GM12865 (cell line): ENCODE results near the gene TANK.

Experiments used
- DNase-seq: peaks from one replicate; pipeline ENCODE4 v3.0.0; 2010; ENCODE audit warnings: low read depth
- H3K4me3 ChIP-seq: 2 replicates; pipeline ENCODE4 v1.5.1; 2011; ENCODE audit warnings: mild to moderate bottlenecking, low read depth, low read length, control low read depth
- TF ChIP-seq, protein P1 (sequence below): IDR thresholded peaks from 2 replicates; pipeline ENCODE4 v1.5.1; 2011; ENCODE audit warnings: low read length, control low read depth, low read depth, inconsistent platforms; ENCODE audit not compliant: insufficient read depth; ENCODE audit errors: missing control alignments

TANK gene

GRCh38 chr2:161283926-161284325, 123.7 kb downstream of the TANK start:
- no peak overlapping the region for H3K4me3 ChIP-seq
- TF ChIP-seq, protein P1, sequence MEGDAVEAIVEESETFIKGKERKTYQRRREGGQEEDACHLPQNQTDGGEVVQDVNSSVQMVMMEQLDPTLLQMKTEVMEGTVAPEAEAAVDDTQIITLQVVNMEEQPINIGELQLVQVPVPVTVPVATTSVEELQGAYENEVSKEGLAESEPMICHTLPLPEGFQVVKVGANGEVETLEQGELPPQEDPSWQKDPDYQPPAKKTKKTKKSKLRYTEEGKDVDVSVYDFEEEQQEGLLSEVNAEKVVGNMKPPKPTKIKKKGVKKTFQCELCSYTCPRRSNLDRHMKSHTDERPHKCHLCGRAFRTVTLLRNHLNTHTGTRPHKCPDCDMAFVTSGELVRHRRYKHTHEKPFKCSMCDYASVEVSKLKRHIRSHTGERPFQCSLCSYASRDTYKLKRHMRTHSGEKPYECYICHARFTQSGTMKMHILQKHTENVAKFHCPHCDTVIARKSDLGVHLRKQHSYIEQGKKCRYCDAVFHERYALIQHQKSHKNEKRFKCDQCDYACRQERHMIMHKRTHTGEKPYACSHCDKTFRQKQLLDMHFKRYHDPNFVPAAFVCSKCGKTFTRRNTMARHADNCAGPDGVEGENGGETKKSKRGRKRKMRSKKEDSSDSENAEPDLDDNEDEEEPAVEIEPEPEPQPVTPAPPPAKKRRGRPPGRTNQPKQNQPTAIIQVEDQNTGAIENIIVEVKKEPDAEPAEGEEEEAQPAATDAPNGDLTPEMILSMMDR: no peak
- DNase-seq: no peak
